ENCODE data around the gene IPO11.

IPO11 gene

DNA sequence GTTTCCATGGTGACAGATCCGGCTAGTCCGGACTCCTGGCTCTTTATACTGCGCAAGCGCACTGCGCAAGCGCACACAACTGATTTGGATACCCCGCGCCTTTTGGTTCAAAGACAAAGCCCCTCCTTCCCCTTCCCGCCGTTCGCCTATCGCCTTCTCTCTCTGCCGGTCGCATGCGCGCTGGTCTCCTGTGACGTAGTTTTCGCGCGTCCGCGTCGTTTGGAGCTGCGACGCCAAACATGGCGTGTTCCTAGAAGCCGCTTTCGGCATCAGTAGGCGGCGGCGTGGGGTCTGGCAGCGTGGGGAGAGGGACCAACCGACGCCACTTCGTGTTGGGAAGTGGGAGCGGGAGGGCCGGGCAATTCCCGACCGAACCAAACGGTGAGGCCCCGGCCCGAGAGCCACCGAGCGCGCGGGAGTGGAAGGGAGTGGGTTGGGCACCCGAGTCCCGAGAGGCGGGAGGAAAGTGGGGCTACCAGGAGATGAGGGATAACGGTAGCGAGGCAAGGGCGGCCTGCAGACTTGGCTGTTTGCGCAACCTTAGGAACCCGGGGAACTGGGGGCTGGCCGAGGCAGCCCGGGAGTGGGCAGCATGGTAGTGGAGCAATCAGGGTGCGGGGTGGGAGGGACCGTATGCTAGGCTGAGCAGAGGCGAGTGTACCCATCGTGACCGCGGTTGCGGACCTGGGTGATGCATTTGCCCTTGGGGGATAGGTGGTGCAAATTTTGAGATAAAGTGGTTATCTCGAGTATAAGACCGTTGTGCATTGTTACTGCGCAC lies at the start of gene IPO11:
IPO11 (plus strand) TSS at position 215 of the 781 bp plus-strand sequence. CDS start 24,517 bp downstream, outside the sequence.
- DNase-seq = peak; percentile 98

DNA sequence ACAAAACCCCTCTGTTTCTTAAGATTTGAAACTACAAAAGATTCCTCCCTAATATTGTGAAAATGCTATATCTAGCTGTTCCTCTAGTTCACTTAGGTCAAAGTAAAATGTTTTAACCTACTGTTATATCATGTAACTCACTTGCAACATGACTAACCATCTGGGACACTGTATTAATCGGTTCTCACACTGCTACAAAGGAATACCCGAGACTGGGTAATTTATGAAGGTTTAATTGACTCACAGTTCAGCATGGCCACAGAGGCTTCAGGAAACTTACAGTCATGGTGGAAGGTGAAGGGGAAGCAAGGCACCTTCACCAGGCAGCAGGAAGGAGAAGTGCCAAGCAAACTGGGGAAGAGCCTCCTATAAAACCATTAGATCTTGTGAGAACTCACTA lies 43.5 kb upstream of the IPO11 start:
- no peak for DNase-seq

DNA sequence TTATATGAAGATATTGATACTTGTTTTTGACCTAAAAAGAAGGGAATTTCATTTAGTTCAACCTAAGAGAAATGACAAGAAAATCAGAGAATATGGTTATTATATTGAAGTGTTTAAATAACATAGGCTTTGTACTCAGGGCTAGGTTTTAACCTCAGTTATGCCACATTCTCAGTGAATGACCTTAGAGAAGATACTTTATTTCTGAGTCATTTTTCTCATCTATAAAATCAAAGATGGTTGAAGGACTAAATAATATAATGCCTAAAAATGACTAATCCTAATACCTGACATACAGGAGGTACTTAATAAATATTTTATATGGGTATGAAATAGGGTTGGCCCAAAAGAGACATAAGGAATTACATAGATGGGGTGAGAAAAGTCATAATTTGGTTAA lies 41.2 kb upstream of the IPO11 start:
- no peak for DNase-seq

DNA sequence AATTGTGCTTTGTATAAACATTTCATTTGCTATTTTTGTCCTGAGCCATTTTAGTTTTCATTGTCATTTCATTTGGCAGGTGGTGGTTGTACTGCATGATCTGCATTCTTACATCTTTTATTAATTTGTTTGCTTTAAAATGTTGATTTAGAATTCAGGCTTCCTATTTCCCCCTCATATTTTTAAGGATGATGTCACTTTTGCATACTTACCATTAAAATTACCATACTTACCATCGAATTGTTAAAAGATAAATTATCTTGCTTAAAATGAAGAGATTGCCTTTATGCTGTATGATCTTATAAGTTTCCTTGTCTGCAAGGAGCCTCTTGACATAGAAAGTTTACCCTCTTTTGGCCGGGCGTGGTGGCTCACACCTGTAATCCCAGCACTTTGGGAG lies 40.0 kb upstream of the IPO11 start:
- DNase-seq = no peak

DNA sequence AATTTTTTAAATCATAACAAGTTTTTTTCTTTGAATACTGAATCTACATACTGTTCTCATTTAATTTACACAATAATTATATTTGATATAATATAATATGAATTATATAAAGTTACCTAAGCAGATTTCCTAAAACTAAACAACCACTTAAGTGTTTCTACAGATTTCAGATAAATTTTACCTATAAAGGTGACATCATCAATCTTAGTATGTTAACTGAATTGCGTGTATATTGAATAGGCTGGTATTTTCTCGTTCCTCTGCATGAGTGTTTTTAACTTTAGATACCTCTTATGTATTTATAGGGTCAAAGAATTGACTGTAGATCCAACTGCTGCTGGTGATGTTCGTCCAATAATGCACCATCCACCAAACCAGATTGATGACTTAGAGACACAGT lies 39.2 kb upstream of the IPO11 start:
- DNase-seq = no peak

DNA sequence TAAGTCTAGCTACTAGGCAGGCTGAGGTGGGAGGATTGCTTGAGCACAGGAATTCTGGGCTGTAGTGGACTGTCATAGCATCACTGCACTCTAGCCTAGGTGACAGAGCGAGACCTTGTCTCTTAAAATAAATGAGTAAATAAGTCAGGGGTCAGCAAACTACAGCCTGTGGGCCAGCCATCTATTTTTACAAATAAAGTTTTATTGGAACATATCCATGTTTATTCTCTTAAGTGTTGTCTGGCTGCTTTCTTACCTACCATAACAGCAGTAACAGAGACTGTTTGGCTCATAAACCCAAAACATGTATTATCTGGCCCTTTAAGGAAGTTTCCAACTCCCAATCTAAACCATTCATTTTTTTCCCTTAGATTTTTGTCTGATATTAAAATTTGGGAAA lies 38.5 kb upstream of the IPO11 start:
- DNase-seq = no peak

DNA sequence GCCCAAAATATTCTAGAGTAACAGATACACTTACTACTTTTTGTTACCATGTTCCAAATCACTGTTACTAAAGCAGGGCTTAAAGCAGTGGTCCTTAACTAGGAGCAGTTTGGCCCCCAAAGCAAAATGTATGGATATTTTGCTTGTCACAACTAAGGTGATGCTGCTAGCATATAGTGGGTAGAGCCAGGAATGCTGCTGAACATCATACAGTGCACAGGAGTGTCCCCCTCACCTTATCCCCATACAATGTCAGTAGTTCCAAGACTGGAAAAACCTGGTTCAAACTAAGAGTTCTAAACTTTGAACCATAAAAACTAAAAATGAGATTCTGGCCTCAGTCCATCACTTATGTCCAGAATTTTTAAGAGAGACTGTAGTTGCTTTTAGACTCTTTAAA lies 36.9 kb upstream of the IPO11 start:
- no peak for DNase-seq

DNA sequence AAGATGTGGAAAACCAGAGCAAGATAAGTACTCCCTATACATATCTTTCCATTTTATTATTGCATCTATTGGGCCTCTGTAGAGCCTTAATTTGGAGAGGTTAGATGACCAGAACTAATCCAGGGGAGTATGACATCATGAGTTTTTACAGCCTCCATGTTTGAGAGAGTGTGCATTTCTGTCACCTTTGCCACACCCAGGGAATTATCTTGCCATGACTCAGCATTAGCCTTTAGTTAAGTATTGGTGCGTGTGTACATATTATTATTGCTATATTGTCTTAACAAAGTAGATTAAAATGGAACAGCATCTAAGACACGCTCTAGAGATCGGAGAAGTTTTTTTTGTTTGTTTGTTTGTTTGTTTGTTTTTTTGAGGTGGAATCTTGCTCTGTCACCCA lies 36.5 kb upstream of the IPO11 start:
- no peak for DNase-seq

DNA sequence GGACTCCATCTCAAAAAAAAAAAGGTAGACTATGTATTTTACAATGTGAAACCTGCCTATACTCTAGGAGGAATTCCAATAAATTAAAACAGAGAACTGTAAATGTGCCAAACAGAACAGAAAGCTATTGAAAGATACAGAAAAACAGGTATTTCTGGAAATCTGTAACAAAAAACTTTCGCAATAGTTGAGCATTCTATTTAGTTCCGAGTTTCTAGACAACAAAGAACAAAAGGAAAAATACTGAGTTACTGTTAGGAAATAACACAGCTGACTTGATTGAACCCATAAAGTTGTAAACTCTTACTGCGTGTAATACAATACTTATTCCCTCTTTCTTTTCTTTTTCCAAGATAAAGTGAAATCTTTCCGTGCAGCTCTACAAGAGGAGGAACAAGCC lies 27.4 kb upstream of the IPO11 start:
- no peak for DNase-seq

DNA sequence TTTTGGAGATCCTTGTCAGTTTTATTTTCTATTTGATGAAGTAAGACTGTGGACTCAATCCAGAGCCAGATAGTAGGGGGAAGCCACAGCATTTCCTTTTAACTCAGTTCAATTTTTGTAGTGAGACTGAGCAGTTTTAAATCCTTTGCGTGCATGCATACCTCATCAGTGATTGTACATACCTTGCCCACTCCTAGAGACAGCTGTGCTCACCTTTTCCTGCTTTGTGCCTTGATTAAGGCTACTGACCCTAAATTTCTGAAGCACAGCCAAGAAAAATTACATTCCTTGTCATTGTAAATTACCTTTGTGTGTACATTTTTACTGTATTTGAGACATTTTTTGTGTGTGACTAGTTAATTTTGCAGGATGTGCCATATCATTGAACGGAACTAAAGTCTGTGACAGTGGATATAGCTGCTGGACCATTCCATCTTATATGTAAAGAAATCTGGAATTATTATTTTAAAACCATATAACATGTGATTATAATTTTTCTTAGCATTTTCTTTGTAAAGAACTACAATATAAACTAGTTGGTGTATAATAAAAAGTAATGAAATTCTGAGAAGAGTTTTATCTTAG lies 26.7 kb upstream of the IPO11 start:
- no peak for DNase-seq

DNA sequence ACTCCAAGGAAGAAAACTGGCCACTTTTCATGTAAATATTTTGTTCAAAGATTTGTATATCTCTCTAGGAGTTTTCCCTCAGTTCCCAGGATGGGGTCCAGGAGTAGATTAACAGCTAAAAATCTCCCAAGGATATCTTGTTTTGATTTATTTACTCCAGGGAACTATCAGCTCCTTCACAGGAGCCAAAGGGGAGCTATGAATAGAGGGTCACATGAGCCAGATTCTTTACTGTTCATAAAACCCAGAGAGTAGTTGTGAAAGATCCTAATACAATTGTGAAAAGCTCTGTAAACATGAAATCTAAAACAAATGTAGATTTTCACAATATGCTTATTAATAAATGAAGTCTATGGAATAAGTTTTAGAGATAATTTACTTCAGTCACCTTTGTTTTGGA lies 25.7 kb upstream of the IPO11 start:
- DNase-seq = no peak

DNA sequence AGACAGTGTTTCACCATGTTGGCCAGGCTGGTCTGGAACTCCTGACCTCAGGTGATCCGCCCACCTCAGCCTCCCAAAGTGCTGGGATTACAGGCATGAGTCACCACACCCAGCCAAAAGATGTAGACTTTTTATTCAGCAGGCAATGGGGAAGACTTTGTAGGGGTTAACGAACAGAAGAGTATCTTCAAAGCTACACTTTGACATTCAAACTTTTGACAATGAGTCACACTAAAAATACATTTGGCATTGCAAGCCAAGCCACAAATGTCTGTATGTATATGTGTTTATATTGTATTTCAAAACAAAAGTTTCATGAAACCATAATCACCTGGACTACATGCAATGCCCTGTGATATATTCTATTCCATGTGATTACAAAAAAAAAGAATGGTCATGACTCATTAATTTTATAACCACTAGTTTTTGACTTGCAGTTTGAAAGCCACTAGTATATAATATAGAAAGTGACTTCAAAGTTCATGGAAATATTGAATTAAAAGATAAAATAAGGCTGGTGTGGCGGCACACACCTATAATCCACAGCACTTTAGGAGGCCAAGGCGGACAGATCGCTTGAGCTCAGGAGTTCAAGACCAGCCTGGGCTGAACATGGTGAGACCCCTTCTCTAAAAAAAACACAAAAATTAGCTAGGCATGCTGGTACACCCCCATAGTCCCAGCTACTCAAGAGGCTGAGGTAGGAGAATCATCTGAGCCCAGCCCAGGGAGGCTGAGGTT lies 17.2 kb upstream of the IPO11 start:
- DNase-seq = no peak

DNA sequence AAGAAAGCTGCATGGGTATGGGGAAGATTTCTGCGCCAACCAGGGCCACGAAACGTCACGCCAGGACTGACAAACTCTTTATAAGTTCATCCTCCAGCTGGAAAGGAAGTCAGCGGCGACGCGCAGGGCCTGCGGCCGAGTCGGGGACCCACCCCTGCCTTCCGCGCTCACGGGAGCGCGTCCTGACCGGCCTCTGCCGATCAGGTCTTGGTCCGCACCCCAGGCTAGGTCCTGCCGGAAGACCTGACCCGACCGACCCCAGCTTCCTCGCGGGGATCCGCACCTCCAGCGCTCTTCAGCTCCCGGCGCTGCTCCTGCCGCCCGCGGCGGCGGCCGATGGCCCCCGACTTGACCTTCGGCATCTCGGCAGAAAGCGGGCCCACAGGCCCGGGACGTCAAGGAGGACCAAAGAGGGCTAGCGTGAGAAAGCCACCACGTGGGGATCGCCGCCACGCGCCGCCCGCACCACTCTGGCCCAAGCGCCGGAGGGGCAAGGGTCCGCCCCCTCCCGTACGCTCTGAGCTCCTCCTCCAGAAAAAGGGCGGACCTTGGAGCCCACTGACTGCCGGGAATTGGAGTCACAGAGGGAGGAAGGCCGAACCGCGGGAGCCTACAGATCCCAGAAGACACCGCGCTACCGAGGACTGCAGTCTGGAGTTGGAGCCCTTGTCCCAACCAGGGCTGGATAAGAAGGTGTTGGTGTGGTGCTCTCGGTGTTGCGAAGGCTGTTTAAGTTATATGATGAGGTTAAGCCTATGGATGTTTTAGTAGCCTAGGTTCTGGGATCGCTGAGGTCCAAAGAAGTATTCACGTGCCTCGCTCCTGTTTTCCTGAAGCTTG lies 8.9 kb upstream of the IPO11 start, which contains the start of gene DIMT1:
DIMT1 (minus strand) TSS at position 495 of the 840 bp plus-strand sequence; CDS start at position 362, 133 bp downstream.
- peak; percentile 89 for DNase-seq

DNA sequence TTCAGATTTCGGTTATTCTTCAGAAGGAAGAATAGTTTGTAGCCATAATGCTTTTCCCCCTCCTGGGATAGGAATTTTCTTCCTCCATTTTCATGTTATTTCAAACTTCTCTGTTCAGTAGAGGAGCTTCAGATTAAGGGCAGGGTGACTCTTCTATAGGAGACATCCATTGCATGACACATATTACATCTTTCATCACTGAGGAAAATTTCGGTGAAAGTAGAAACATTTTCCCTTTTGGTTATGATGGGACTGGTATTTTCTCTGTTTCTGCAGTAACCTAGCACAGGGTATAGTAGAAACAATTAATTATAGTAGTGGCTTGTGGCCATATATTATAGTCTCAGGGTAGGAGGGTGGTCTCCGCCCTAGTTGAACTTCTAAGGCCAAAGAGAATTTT lies 1.1 kb downstream of the IPO11 start:
- no peak for DNase-seq

DNA sequence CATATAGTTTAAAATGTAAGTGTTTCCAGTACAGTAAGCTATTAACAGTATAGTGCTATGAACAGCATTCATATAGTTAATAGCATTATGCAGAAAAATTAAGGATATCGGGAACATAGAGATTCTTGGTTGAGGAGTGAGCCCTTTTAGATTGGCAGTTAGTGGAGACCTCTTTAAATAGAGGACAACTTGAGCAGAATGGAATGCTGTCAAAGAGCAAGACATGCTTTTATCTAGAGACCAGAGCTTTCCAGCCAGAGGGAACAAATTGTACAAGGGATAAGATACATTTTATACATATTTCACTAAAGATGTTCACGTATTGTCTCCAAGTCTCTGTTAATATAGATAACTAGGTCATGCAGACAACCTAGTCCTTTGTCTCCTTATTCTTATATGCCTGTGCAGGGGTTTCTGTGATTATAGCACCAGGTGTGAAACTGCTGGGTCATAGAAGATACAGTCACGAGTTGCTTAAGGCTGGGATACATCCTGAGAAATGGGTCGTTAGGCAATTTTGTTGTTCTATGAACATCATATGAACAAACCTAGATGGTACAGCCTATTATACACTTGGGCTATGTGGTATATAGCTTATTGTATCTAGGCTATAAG lies 6.0 kb downstream of the IPO11 start:
- no peak for DNase-seq

DNA sequence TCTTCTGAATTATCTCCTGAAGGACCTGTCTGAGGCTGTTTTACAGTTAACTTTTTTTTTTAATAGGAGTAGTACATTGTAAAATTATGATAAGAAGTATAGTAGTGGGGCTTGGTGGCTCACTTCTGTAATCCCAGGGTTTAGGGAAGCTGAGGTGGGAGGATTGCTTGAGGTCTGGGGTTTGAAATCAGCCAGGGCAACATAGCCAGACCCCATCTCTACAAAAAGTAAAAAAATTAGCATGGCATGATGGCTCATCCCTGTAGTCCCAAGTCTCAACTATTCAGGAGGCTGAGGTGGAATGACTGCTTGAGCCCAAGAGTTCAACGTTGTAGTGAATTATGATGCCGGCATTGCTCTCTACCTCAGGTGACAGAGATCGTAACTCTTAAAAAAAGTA lies 7.0 kb downstream of the IPO11 start:
- no peak for DNase-seq

DNA sequence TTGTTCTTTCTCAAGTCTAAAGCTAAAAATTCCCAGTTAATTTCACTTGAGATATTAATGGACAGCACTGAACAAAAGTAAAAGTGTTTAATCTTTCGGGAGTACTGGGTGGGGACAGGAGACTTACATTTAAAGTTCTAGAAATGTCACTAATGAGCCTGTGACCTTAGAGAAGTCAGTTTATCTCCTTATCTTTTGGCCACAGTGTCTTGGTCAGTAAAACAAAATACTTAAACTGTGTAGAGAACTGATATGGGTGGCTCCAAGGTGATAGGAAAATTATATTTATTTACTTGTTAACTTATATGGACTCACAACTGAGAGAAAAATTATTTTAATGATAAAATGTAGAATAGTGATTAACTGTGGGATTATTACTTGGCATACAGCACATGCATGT lies 8.9 kb downstream of the IPO11 start:
- DNase-seq = no peak

DNA sequence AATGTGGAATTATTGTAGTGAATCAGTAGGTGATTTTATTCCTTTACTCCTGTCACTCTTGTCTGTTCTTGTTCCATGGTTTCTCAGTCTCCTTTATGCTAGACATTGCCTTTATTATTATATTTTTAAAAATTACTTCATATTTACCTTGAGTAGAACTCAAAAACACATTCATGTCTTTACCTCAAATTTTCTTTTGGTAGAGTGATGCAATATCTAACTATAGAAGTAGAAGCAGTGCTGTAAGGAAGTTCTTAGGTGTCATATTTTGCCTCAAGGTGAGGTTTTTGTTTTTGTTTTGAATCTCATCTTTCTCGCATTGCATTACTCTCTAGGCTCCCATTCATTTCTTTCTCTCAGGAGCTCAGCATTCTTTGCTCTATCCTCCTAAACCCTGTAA lies 12.2 kb downstream of the IPO11 start:
- DNase-seq = no peak

DNA sequence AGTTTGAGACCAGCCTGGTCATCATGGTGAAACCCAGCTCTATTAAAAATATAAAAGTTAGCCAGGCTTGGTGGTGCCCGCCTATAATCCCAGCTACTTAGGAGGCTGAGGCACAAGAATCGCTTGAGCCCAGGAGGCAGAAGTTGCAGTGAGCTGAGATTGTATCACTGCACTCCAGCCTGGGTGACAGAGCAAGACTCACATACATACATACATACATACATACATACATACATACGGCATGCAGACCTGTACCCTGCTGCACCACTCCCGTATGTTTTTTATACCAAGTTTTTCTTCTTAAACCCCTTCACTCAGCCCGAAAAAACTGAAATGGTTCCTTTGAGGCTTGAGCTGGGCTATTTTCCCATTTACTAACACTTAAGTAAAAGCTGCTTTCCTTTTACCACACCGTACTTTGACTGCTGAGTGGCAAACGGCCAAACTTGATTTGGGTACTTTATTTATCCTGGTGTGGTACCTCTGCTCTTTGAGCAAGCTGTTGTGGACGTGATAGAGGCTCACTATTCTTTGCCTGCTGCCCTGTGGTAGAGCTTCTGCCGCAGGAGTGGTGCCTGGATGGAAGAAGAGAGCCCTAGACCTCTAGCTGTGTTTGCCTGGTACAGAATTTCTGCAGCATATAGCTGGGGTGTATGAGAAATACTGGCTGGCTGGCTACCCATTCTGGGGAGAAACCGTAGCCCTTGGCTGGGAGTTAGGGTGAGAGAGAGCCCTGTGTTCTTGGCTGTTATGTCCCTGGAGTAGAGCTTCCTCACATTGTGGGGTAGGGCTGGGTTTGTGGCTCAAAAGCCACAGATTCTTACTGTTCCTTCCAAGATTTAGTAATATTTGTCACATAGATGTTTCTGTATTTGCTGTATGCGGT lies 19.4 kb downstream of the IPO11 start:
- DNase-seq = no peak

DNA sequence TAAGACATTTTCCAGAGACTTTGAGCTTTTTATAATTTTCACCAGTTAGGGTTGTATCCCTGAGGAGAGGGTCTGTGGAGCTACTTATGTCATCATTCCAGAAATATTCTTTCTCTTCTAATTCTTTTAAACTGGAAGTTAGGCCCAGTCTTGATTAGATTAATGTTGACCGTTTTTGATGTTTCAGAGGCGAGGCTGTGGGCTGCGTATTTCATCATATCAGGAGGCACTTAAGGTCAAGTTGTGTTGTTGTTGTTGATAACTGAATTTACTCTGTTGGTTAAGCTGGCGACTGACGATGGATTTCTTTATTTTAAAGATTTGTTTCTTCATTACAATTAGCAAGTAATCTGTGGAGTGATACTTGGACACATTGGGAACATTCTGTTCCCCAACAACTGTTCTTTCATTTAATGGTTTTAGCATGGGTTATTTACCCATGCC lies 20.1 kb downstream of the IPO11 start:
- no peak for DNase-seq

DNA sequence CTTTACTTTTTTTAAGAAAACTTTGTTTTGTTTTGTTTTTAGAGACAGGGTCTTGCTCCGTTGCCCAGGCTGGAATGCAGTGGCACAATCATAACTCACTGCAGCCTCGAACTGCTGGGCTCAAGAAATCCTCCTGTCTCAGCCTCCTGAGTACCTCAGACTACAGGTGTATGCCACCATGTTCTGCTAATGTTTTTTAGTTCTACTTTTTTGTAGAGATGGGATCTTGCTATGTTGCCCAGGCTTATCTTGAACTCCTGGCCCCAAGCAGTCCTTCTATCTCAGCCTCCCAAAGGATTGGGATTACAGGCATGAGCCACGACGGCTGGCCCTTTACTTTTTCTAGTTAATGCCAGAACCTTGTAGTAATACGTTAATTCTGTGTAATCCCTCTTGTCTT lies 36.0 kb downstream of the IPO11 start:
- DNase-seq = no peak

DNA sequence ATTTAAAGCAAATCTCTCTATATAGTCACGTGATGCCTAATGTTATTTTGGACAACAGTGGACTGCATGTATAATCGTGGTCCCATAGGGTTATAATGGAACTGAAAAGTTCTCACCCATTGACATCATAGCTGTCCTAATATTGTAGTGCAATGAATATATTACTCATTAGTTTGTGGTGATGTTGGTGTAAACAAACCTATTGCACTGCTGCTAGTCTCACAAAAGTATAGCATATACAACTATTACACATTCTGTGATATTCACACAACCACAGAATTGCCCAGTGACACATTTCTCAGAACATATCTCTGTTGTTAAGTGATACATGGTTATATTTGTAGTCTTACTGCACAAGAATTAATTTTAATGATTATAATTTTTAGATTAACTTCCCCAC lies 37.7 kb downstream of the IPO11 start:
- DNase-seq = no peak
